Stimulated activated CD4-positive, alpha-beta T cell treated with anti-CD3 and anti-CD28 coated beads, Interleukin-1b, Interleukin-23, amount 100 ng/mL, for 24 hours (primary cell): ENCODE results near the gene ZNF117.
"Not testable (repeated sequence)": the region's sequence is repeated elsewhere in the genome, so short reads cannot be mapped to it uniquely, and the experiment has no call there.

Experiments
- DNase-seq, 4 experiments: peaks; one replicate each; pipeline ENCODE4 v3.0.0-alpha.2; 2020; ENCODE audit warnings: low read depth in 4 of 4, low spot score in 1 of 4

The ZNF117 gene

GRCh38 chr7:64928252-64929187 is 62.3 kb downstream of the ZNF117 start:
- not testable (repeated sequence) for DNase-seq
